Vagina (tissue), 2 donors: Measurements from ENCODE around the gene KIAA1549. TPM values are rescaled to one million over a fixed set of nuclear protein-coding genes. Genes with fewer than 3 reads are reported as not detected.

Experiments
- DNase-seq, 2 donors: peaks; one replicate each; pipeline ENCODE4 v3.0.0-alpha.2; 2017; ENCODE audit errors: extremely low spot score in 2 of 2
- H3K27ac ChIP-seq: fragments of 200-600 bp; sonication (generic); one replicate; pipeline ENCODE4 v1.5.1; 2019
- H3K27me3 ChIP-seq: fragments of 200-600 bp; sonication (generic); one replicate; pipeline ENCODE4 v1.5.1; 2019
- H3K36me3 ChIP-seq, 2 donors: fragments of 200-600 bp; sonication (generic); one replicate each; pipeline ENCODE4 v1.5.1; 2017 to 2019
- H3K4me1 ChIP-seq: fragments of 200-600 bp; sonication (generic); one replicate; pipeline ENCODE4 v1.5.1; 2019
- H3K4me3 ChIP-seq, 2 donors: fragments of 200-600 bp; sonication (generic); 1 replicate in 1 of 2; 2 replicates in 1 of 2; pipeline ENCODE4 v1.5.1; 2016 to 2019
- H3K9me3 ChIP-seq: fragments of 200-600 bp; sonication (generic); one replicate; pipeline ENCODE4 v1.5.1; 2019
- POLR2A ChIP-seq, 2 donors: fragments of 450-650 bp; IDR thresholded peaks; one replicate each; pipeline ENCODE4 v1.6.1; 2017; ENCODE audit warnings: antibody characterized with exemption in 2 of 2, mild to moderate bottlenecking in 2 of 2, moderate library complexity in 2 of 2
- POLR2AphosphoS5 ChIP-seq, 2 donors: sonication (generic); formaldehyde crosslinking; IDR thresholded peaks; one replicate each; pipeline ENCODE4 v1.9.0; 2017; ENCODE audit warnings: antibody characterized with exemption in 2 of 2, mild to moderate bottlenecking in 2 of 2, low read depth in 1 of 2; ENCODE audit not compliant: insufficient read depth in 1 of 2
- intact Hi-C: fragments of 100-400 bp; cut with DNase I; formaldehyde crosslinking; loops from one replicate; pipeline ENCODE4 v1.15.1; 2023
- total RNA-seq: library from RNA; depleted of rRNA; stranded (reverse); fragments of >200 nt; gene quantifications from one replicate; pipeline ENCODE4 v1.2.3, GENCODE V29; 2016
- TF ChIP-seq, protein P1 (sequence below), 3 experiments: fragments of 450-650 bp in 2 of 3; fragments of 200-600 bp in 1 of 3; sonication (generic) in 1 of 3; IDR thresholded peaks; one replicate each; pipeline ENCODE4 v1.5.1; 2017 to 2019; ENCODE audit warnings: antibody characterized with exemption in 3 of 3, mild to moderate bottlenecking in 2 of 3, moderate library complexity in 2 of 3

Gene KIAA1549
- total RNA-seq, 1 donor from 2014 or later: 2.9 TPM

DNA sequence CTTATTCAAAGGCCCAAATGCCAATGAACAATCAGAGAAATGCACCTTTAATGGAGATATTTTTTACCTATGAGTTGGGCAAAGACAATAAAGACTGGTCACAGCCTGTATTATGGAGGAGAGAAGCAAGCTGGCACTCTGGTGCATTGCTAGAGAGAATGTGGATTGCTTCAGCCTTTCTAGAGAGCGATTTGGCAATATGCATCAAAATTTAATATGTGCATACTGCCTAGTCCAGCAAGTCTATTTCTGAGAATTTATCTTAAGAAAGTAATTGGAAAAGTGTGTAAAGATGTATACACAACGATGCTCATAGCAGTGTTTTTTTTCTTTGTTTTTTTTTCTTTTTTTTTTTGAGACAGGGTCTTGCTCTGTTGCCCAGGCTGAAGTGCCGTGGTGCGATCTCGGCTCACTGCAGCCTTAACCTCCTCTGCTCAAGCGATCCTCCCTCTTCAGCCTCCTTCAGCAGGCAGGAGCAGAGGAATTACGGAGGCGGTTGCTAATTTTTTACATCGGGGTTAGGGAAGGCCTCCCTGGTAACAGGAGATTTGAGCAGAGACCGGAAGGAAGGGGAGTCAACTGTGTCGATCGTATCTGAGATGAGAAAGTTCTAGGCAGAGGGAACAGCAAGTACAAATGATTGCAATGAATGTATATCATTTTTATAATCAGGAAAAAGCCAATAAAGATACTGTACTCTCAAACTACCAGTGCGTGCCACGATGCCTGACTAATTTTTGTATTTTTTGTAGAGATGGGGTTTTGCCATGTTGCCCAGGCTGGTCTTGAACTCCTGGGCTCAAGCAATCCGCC lies 16.4 kb downstream of the KIAA1549 start:
- intact Hi-C loops: no loop called here

DNA sequence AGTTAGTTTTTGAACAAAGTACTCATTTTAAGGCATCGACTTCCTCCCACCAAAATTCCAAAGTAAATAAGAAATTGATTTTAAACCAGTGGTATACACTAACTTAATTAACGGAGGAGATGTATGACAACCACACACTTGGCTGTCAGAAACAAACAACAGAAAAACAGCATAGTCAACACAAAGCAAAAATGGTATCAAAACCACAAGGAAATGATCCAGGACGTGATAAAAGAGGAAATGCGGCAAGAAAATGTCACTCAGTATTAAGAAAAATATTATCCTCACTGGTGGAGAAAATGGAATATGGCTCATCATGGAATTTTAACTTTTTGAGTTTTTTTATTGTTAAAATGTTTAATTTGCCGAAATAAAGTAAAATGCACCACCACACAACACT lies 17.5 kb downstream of the KIAA1549 start:
- no peaks in the 10 kb centered on the region for H3K27me3 ChIP-seq
- no peak overlapping the region for H3K27ac ChIP-seq
- H3K9me3 ChIP-seq: no peaks in the 10 kb centered on the region
- no peaks in the 10 kb centered on the region for H3K4me1 ChIP-seq
- intact Hi-C loops: no loop called here
- H3K36me3 ChIP-seq: no peaks in the 10 kb centered on the region
- DNase-seq: no peak
- TF ChIP-seq POLR2A (IDR thresholded peaks at IDR 0.05) (no peak), POLR2AphosphoS5 (IDR thresholded peaks at IDR 0.05; ENCODE audit: insufficient read depth in 1 of 2, low read depth in 1 of 2) (no peak)
- TF ChIP-seq, protein P1, sequence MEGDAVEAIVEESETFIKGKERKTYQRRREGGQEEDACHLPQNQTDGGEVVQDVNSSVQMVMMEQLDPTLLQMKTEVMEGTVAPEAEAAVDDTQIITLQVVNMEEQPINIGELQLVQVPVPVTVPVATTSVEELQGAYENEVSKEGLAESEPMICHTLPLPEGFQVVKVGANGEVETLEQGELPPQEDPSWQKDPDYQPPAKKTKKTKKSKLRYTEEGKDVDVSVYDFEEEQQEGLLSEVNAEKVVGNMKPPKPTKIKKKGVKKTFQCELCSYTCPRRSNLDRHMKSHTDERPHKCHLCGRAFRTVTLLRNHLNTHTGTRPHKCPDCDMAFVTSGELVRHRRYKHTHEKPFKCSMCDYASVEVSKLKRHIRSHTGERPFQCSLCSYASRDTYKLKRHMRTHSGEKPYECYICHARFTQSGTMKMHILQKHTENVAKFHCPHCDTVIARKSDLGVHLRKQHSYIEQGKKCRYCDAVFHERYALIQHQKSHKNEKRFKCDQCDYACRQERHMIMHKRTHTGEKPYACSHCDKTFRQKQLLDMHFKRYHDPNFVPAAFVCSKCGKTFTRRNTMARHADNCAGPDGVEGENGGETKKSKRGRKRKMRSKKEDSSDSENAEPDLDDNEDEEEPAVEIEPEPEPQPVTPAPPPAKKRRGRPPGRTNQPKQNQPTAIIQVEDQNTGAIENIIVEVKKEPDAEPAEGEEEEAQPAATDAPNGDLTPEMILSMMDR (IDR thresholded peaks at IDR 0.05): no peak
- no peak overlapping the region for H3K4me3 ChIP-seq

More for the DNA sequence above, 16.4 kb downstream of the KIAA1549 start:
- no peak for TF ChIP-seq POLR2A (IDR thresholded peaks at IDR 0.05)
- no peak for TF ChIP-seq POLR2AphosphoS5 (IDR thresholded peaks at IDR 0.05; ENCODE audit: insufficient read depth in 1 of 2, low read depth in 1 of 2)
- TF ChIP-seq, protein P1 (IDR thresholded peaks at IDR 0.05): no peak
- no peaks in the 10 kb centered on the region for H3K9me3 ChIP-seq
- no peaks in the 10 kb centered on the region for H3K36me3 ChIP-seq
- H3K4me1 ChIP-seq: no peaks in the 10 kb centered on the region
- H3K27me3 ChIP-seq: no peaks in the 10 kb centered on the region
- no peak overlapping the region for H3K27ac ChIP-seq
- no peak overlapping the region for H3K4me3 ChIP-seq
- no peak for DNase-seq

DNA sequence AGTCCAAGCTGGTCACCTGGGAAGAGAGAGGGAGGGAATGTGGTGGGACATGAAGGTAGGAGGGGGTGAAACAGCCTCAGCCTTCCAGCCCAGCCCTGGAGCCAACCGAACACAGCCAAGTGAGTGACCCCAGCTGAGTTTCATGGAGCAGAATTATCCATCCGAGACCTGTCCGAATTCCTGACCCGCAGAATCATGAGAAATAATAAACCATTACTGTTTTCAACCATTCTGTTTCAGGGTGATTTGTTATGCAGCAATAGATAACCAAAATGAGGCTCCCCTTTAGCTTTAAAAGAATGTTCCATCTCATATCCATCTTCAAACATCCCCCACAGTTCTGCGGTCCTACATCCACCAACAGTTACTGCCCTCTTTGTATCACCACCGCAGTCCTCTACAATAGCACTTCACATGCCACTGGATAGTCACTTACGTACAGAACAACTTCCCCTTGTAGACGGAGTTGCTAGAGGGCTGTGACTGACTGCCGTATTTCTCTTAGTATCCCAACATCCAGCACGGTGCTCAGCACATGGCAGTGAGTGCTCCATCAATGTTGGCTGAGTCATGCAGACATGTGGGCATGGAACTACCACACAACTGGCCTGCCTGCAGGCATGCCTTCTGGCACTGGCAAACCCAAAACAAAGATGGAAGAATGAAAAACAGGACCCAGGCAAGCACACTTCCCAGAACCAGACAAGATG lies 18.5 kb downstream of the KIAA1549 start:
- Histone ChIP-seq H3K4me3 (no peak overlapping the region), H3K27ac (no peak overlapping the region), H3K36me3 (no peaks in the 10 kb centered on the region), H3K4me1 (no peaks in the 10 kb centered on the region), H3K27me3 (no peaks in the 10 kb centered on the region), H3K9me3 (no peaks in the 10 kb centered on the region)
- no peak for DNase-seq
- no peak for TF ChIP-seq POLR2AphosphoS5 (IDR thresholded peaks at IDR 0.05; ENCODE audit: insufficient read depth in 1 of 2, low read depth in 1 of 2)
- TF ChIP-seq, protein P1 (IDR thresholded peaks at IDR 0.05): no peak
- TF ChIP-seq POLR2A (IDR thresholded peaks at IDR 0.05): no peak
- intact Hi-C loops: no loop called here

DNA sequence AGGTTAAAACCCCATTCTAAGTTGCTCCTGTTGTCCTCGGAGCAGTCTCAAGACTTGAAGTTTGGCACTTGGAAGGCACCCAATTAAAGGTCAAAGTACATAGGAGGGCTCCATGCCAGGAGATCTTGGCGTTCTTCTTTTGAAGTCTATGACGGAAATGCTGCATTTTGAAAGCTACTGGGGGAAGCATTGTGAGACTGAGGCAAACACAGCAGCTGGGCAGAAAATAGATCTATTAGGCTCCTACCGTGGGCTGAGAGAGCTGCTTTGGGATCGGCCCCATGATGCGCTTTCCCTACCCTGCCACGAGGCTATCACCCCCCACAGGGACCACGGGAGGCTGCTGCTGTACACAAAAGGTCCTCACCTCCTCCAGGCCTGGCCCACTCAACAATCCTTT lies 20.0 kb downstream of the KIAA1549 start:
- Histone ChIP-seq H3K36me3 (no peaks in the 10 kb centered on the region), H3K27me3 (no peaks in the 10 kb centered on the region), H3K9me3 (no peaks in the 10 kb centered on the region), H3K27ac (no peak overlapping the region), H3K4me3 (no peak overlapping the region), H3K4me1 (no peaks in the 10 kb centered on the region)
- intact Hi-C loops: no loop called here
- TF ChIP-seq, protein P1 (IDR thresholded peaks at IDR 0.05): no peak
- TF ChIP-seq POLR2A (IDR thresholded peaks at IDR 0.05): no peak
- TF ChIP-seq POLR2AphosphoS5 (IDR thresholded peaks at IDR 0.05; ENCODE audit: insufficient read depth in 1 of 2, low read depth in 1 of 2): peak in 1 of 2 donors; percentile 33
- no peak for DNase-seq
